K562 (cell line): ENCODE measurements around the gene ANO9. TPM values are rescaled to one million over a fixed set of nuclear protein-coding genes. Genes with fewer than 3 reads are reported as not detected.

Experiments used
- FOXJ3 ChIP-seq: sonication (generic); formaldehyde crosslinking; IDR thresholded peaks from 2 replicates; pipeline ENCODE4 v1.4.0; 2020; ENCODE audit warnings: mild to moderate bottlenecking, missing genetic modification reagents
- FOXM1 ChIP-seq, 2 experiments: fragments of 450-650 bp in 1 of 2; sonication (generic) in 1 of 2; formaldehyde crosslinking in 1 of 2; IDR thresholded peaks; 2 replicates each; pipeline versions ENCODE4 v1.6.1 to v1.9.0; 2017 to 2022; ENCODE audit warnings: low read depth in 2 of 2, mild to moderate bottlenecking in 2 of 2, missing genetic modification reagents in 1 of 2, moderate library complexity in 1 of 2
- KLF16 ChIP-seq: IDR thresholded peaks from 2 replicates; pipeline ENCODE4 v1.6.1; 2016; ENCODE audit warnings: antibody characterized with exemption
- LARP7 ChIP-seq: fragments of 450-650 bp; IDR thresholded peaks from 2 replicates; pipeline ENCODE4 v1.6.1; 2016
- RAD51 ChIP-seq: fragments of 450-650 bp; IDR thresholded peaks from 2 replicates; pipeline ENCODE4 v1.7.1; 2016; ENCODE audit warnings: low read depth, mild to moderate bottlenecking, borderline replicate concordance
- SMAD4 ChIP-seq: fragments of 250-450 bp; sonication (Bioruptor Pico); conservative IDR thresholded peaks from 2 replicates; pipeline ENCODE4 v1.8.0; 2021; ENCODE audit warnings: inconsistent platforms, mild to moderate bottlenecking, moderate library complexity
- SRF ChIP-seq, 2 experiments: fragments of 250-450, 450-650 bp in 1 of 2; sonication (Bioruptor Pico) in 1 of 2; sonication (generic) in 1 of 2; formaldehyde crosslinking; IDR thresholded peaks; 2 replicates each; pipeline versions ENCODE4 v1.5.0 to v1.5.1; 2020 to 2022; ENCODE audit warnings: mild to moderate bottlenecking in 1 of 2, missing genetic modification reagents in 1 of 2
- ZFP1 ChIP-seq: fragments of 450-650 bp; formaldehyde crosslinking; IDR thresholded peaks from 2 replicates; pipeline ENCODE4 v1.4.0; 2020; ENCODE audit warnings: mild to moderate bottlenecking, mixed read lengths
- polyA plus RNA-seq, 8 experiments: library from polyadenylated mRNA; depleted of rRNA in 4 of 8; stranded (reverse) in 5 of 8; unstranded in 3 of 8; fragments of >200 nt; fragmentation: Nextera tagmentation in 2 of 8; fragmentation: Illumina TruSeq in 1 of 8; extraction: Ambion mirVana in 2 of 8; extraction: Trizol in 1 of 8; gene quantifications; 2 replicates each; pipeline versions ENCODE4 v1.2.1 to v1.2.3, GENCODE V29; 2011 to 2014; ENCODE audit warnings: inconsistent platforms in 1 of 8, missing spikeins in 1 of 8
- total RNA-seq, 7 experiments: library from RNA; depleted of rRNA in 6 of 7; stranded (reverse); fragments of >200 nt in 6 of 7; fragmentation: Illumina TruSeq in 2 of 7; extraction: Trizol in 2 of 7; gene quantifications; 2 replicates each; pipeline versions ENCODE4 v1.2.1 to v1.2.3, GENCODE V29; 2011 to 2021; ENCODE audit warnings: low replicate concordance in 1 of 7
- TF ChIP-seq, protein P1 (sequence below): fragments of 450-650 bp; formaldehyde crosslinking; IDR thresholded peaks from 2 replicates; pipeline ENCODE4 v1.4.0; 2022; ENCODE audit warnings: missing genetic modification characterization
- TF ChIP-seq, protein P2 (sequence below): fragments of 250-450 bp; sonication (Bioruptor Pico); IDR thresholded peaks from 2 replicates; pipeline ENCODE4 v1.8.0; 2022; ENCODE audit warnings: inconsistent platforms, mild to moderate bottlenecking, moderate library complexity, borderline replicate concordance

ANO9 gene
- total and polyA plus RNA-seq, 9 of the 15 experiments (the other 6 are each of a cell fraction or from before 2014, with no cell fraction given) = 0.20 to 14.5 (median 4.5) TPM

DNA sequence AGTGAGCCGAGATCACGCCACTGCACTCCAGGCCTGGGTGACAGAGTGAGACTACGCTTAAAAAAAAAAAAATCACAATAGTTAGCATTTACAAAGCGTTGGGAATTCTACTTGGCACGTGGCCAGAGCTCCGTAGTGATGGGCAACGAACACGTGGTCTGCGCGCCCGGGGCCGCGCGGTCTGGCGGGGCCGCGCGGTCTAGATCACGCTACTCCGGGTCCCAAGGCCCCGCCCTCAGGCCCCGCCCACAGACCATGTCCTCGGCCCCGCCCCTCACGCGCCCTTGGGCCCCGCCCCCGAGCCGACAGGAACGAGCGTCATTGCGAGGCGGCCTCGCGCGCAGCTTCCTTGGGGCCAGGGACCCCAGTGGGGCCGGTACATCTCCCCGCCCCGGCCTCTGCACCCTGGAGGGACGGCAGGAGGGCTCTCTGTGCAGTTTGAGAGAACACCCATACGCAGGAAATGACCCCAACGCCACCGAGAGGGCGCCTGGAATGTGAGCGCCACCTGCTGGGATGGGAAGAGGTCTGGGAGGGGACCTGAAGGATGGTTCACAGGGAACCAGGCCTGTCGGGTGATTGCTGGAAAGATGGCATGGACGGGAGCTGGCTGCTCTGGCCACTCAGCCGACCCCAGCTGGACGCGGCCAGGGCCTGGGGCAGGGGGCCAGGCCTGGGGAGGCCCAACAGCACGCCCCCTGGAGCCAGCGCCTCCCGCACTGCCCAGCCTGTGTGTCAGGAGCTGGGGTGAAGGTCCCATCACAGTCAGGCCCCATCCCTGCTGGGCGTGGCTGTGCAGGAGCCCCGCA, 6.3 kb upstream of the ANO9 start (continued):
- TF ChIP-seq SMAD4 (CRISPR knock-in tag) (0 out of 2 replicates have a peak, but pooled peaks have one; percentile 25), RAD51 (peak; percentile 84), KLF16 (peak; percentile 46; the same call in 1 of the 2 replicates), FOXM1 (IDR thresholded peaks at IDR 0.05; ENCODE audit: low read depth) (no peak), FOXM1 (CRISPR knock-in tag; IDR thresholded peaks at IDR 0.05; ENCODE audit: low read depth) (no peak; the same call in 1 of the 2 replicates), FOXJ3 (CRISPR knock-in tag) (no peak), LARP7 (no peak), SRF (CRISPR knock-in tag; IDR thresholded peaks at IDR 0.05) (no peak), ZFP1 (CRISPR knock-in tag) (no peak)
- TF ChIP-seq, protein P1, sequence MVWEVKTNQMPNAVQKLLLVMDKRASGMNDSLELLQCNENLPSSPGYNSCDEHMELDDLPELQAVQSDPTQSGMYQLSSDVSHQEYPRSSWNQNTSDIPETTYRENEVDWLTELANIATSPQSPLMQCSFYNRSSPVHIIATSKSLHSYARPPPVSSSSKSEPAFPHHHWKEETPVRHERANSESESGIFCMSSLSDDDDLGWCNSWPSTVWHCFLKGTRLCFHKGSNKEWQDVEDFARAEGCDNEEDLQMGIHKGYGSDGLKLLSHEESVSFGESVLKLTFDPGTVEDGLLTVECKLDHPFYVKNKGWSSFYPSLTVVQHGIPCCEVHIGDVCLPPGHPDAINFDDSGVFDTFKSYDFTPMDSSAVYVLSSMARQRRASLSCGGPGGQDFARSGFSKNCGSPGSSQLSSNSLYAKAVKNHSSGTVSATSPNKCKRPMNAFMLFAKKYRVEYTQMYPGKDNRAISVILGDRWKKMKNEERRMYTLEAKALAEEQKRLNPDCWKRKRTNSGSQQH = no peak
- TF ChIP-seq, protein P2, sequence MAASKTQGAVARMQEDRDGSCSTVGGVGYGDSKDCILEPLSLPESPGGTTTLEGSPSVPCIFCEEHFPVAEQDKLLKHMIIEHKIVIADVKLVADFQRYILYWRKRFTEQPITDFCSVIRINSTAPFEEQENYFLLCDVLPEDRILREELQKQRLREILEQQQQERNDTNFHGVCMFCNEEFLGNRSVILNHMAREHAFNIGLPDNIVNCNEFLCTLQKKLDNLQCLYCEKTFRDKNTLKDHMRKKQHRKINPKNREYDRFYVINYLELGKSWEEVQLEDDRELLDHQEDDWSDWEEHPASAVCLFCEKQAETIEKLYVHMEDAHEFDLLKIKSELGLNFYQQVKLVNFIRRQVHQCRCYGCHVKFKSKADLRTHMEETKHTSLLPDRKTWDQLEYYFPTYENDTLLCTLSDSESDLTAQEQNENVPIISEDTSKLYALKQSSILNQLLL (CRISPR knock-in tag) = no peak
